HG03439 (cell line): ENCODE results near the gene HOXC4.

ENCODE experiments used
- ATAC-seq: cut with Tn5 transposase; IDR thresholded peaks from one replicate; pipeline ENCODE4 v1.9.1; 2021; ENCODE audit warnings: mild to moderate bottlenecking, moderate library complexity; ENCODE audit not compliant: unreplicated experiment

Gene HOXC4

DNA sequence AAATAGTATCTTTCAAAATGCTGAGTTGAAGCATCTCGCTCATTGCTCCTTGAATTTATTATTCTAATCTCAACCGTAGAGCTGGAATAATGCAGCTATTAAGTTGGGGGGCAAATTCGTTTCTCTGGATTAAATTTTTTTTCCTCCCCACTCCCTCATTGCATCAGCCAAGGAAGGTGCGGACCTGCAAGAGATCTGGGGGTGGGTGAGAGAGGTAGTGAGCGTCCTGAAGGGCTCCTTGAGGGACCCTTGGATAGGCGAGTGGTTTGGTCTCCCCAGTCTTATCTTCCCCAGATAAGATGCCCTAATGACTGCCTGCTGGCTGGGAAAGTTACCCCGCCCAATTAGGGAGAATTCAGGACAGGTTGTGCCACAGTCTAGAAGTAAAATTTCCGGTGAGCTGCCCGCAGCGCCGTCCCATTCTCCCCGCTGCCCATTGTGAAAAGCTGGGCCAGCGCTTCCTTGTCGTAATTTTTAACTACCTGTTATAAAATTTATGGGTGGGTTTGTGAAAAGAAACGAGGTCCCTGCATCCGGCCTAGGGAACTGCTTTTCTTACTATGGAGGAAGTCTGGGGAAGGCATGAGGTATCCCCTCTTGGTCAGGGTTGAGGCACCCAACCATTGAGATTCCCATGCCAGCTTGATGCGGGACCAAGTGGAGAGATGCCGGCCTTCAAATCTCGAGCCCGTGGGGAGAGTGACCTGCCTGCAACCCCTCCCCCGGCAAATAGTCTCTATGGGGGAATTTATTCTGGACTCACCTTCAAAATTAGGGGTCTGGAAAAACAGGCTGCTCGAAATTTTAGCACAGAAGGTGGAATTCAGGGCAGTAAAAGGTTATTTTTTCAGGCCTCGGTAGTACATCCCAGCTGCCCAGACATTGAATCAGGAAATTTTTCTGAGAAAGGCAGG is 38.4 kb upstream of the HOXC4 start:
- no peak for ATAC-seq

DNA sequence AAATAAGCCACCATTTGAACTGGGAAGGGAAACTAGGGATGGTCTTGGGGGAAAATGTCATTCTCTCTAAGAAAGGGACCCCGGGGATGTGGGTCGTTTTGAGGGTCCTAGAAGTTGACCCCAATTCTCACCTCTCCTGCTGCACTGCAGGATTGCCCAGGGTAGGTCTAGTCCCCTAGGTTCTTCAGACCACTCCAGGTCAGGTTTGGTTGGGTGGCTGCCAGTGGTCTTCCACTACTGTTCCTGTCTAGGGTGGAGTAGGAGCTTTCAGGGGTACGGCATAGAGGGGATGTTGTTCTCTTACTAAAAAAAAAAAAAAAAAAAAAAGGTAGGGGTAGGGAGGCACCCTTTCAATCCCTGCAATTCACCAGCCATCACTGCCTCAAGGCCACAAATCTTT is 37.6 kb upstream of the HOXC4 start:
- ATAC-seq = no peak

- ATAC-seq = no peak
Measured at GRCh38 chr12:54016478-54016964, 37.1 kb upstream of the HOXC4 start.

GRCh38 chr12:54017027-54017788 is 36.4 kb upstream of the HOXC4 start:
- peak; percentile 30 for ATAC-seq

DNA sequence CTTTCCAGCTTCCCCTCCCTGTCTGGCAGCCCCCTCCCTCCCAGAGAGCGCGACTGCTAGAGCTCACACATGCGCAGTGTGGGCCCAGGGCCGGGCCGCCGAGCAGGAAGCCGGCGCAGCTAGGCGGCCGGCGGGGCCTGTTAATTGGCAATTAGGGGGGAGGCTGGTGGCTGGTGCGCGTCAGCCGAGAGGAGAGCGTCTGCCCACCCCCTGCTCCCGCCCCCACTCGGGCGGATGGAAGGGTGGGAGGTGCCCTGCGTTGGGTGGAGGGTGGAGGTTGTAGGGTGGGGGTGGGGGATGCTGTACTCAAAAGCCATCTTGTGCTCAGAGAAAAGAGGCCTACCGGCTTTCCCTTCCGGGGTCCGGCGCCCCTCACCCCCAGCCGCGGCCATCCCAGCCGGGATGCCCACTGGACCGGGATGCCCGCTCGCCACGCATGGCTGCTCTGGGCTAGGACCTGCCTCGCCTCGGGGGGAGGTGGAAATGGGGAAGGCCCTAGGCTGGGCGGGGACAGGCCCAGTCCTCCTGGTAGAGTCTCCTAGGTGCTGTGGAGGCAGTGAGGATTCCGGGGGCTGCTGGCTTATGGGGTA is 35.7 kb upstream of the HOXC4 start:
- ATAC-seq = peak; percentile 73

DNA sequence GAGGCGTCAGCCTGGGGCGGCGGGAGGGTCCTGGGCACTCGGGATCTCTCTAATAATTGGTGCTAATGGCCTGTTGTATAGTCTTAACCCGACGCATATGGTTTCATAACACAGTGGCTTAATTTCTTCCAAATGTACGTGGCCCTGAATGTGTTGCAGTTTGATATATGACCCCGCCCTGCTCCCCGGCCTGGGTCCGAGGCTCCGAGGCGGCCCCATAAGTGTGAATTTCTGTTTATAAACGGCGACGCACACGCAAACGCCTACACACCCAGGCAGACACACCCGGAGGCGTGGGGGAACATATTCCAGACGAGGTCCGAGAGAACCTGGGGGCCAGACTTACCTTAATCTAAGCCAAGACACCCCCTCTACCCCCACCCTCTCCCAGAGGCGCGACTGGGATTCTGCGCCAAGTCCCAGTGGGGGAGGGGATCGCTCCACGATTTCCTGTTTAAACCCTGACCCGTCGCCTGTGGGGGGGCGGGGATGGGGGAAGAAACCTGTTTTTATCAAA is 35.1 kb upstream of the HOXC4 start:
- ATAC-seq = no peak

GRCh38 chr12:54019091-54019811 is 34.4 kb upstream of the HOXC4 start:
- ATAC-seq = no peak

GRCh38 chr12:54019924-54020590 is 33.6 kb upstream of the HOXC4 start:
- ATAC-seq = no peak

DNA sequence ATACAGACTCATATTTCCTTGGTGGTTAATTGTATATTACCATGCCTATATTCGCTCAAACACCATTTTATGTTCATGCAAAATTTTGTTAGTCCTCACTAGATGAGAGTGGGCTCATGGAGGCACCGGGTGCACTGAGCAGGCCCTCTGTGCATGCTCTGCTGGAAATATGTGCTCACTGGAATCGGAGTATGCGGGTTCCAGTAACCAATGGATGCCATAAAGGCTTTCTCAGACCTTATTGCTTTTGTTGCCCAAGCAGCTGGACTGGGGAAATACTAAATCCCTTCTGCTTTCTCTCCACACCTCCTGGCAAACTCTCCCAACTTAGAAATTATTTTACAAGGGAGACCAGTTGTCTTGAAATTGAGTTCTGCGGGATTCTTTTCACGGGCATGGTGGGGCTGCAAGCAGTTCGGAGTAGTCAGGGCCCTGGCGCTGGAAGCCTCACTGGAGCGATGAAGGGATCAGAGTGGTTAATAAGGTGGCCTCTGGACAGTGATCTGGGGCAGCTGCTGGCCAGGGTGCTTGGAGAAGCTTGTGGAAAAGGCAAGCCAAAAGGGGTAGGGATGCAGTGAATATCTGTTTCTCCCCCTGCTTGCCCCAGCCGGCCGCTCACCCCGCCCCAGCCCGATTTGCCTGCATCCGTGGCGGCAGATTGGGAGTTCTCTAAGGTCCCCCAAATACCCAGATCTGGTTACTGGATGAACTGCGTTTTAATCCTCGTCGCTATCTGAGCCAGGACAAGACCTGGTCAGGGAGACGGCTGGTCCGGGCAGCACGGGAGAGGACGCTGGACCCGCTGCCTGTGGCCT is 32.8 kb upstream of the HOXC4 start:
- ATAC-seq = no peak

GRCh38 chr12:54021432-54022013 is 32.1 kb upstream of the HOXC4 start:
- ATAC-seq = no peak

- ATAC-seq = no peak
Measured at GRCh38 chr12:54022960-54023884, 30.4 kb upstream of the HOXC4 start.

DNA sequence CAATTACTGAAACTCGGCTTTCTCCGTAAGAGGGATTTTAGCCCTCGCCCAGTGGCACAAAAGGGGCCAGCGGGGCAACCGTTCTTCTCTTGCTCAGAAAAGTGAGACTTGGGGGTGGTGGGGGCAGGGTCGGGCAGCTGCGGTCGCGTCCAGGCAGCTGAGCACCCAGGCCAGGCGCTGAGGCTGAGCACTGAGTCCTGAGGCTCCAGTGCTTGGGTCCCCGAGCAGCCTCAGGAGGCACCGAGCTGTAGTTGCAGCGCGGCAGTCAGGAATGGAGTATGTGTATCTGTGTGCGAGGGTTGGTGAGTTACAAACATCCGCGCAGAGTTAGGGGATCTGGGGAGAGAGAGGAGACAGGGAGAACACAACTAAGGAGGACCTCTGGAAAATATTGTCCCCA is 29.5 kb upstream of the HOXC4 start:
- ATAC-seq = no peak

- ATAC-seq = no peak
Measured at GRCh38 chr12:54024581-54025305, 28.9 kb upstream of the HOXC4 start.

DNA sequence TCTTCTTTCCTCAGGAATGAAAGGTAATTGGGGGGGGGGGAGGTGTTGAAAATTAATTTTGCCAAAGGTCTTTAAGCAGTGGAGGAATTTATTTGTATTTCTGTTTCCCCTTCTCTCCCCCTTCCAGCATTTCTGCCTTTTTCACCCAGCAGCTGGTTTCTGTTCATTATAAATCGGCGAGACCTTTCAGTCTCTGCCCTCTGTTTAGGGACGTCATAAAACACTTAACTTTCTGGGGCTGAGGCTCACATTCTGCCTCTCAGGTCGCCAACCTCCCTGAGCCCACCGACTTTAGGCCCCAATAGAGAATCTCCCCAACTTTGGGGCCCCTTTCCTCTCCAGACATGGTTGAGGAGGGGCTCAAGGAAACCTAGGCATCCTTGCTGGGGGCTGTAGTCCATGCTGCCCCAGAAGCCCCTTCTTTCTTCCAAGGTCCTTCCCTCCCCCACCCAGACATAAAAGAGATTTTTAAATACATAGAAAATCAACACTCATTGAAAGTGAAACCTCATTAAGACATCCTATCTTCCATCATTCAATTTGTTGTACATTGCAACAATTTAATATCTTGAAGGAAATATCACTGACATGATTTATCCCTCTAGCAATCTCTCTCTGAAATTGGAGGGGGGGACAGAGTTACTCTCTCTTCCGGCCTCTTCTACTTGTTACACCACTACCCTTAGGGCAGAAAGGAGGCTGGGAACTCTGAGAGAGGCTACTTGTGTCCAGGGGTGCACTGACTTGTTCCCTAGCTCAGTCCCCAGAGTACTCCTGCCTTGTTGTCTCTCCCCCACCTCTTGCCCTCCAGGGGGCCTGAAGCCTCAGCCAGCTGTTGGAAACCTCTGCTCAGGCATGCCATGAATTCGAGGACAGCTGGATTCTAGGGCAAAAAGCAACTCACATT is 27.9 kb upstream of the HOXC4 start:
- no peak for ATAC-seq

GRCh38 chr12:54026640-54027441 is 26.8 kb upstream of the HOXC4 start:
- no peak for ATAC-seq
